HepG2 (cell line): ENCODE data around the gene SLC2A5. TPM values are rescaled to one million over a fixed set of nuclear protein-coding genes. Genes with fewer than 3 reads are reported as not detected.

Source experiments
- ATAC-seq: fragments of 200-7000 bp; cut with Tn5 transposase; 3 replicates; pipeline ENCODE4 v1.9.1; 2020; ENCODE audit warnings: mild to moderate bottlenecking, moderate library complexity
- BruUV-seq: library from RNA; stranded (reverse); fragments of 400-500 nt; replicated peaks from 2 replicates; lab custom pipeline; 2021; lab: Mats Ljungman, UMichigan
- CTCF ChIA-PET: fragments of 300-600 bp; formaldehyde crosslinking; extraction: SDS; loops from one replicate; lab custom pipeline; 2021; ENCODE audit warnings: low total read pairs, inconsistent platforms, low intra/inter-chr PET ratio; lab: Yijun Ruan, JAX
- POLR2A ChIA-PET: fragments of 350-600 bp; sonication (Branson Sonifier 250); formaldehyde crosslinking; loops from one replicate; lab custom pipeline; 2020; ENCODE audit warnings: antibody characterized with exemption, inconsistent platforms; lab: Yijun Ruan, JAX
- DNase-seq: peaks from one replicate; pipeline ENCODE4 v3.0.0-alpha.2; 2015; ENCODE audit warnings: low spot score
- FAIRE-seq: peaks from 3 replicates; lab custom pipeline; 2011; peaks lifted over from hg19 to GRCh38; lab: Jason Lieb, UNC
- H2AFZ ChIP-seq: one replicate; pipeline ENCODE4 v1.6.1; 2011; ENCODE audit warnings: low read length, inconsistent platforms
- H3K27ac ChIP-seq: fragments of 300-600 bp; 3 replicates; pipeline ENCODE4 v1.8.0; 2011; ENCODE audit warnings: mixed run types, mild to moderate bottlenecking, mixed read lengths, low read length, inconsistent platforms; ENCODE audit not compliant: insufficient read depth; ENCODE audit errors: extremely low read length
- H3K27me3 ChIP-seq, 2 experiments: fragments of 200-600 bp in 1 of 2; 2 replicates in 1 of 2; 3 replicates in 1 of 2; pipeline versions ENCODE4 v1.6.0 to v1.8.0; 2011; ENCODE audit warnings: low read length in 2 of 2, mild to moderate bottlenecking in 2 of 2, moderate library complexity in 2 of 2, inconsistent platforms in 1 of 2; ENCODE audit not compliant: insufficient read depth in 2 of 2, control insufficient read depth in 1 of 2
- H3K36me3 ChIP-seq, 2 experiments: fragments of 200-600 bp in 1 of 2; replicated peaks in 1 of 2; 2 replicates in 1 of 2; 3 replicates in 1 of 2; pipeline versions ENCODE4 v1.5.1 to v1.8.0; 2011; ENCODE audit warnings: low read length in 2 of 2, inconsistent platforms in 1 of 2; ENCODE audit not compliant: insufficient read depth in 2 of 2, control insufficient read depth in 1 of 2
- H3K4me1 ChIP-seq: 2 replicates; pipeline ENCODE4 v1.5.1; 2012; ENCODE audit warnings: low read length, inconsistent platforms; ENCODE audit not compliant: insufficient read depth
- H3K4me2 ChIP-seq: 2 replicates; pipeline ENCODE4 v1.6.0; 2011; ENCODE audit warnings: low read depth, low read length, inconsistent platforms
- H3K4me3 ChIP-seq, 3 experiments: fragments of 200-600 bp in 1 of 3; sonication (generic), shearing (Covaris generic) in 1 of 3; replicated peaks in 1 of 3; 2 replicates each; pipeline ENCODE4 v1.5.1; 2011 to 2016; ENCODE audit warnings: low read length in 3 of 3, inconsistent platforms in 2 of 3, low read depth in 2 of 3, mild to moderate bottlenecking in 2 of 3, control low read depth in 1 of 3, mixed read lengths in 1 of 3; ENCODE audit not compliant: insufficient read depth in 1 of 3
- H3K79me2 ChIP-seq: one replicate; pipeline ENCODE4 v1.6.1; 2011; ENCODE audit warnings: low read length, inconsistent platforms; ENCODE audit not compliant: insufficient read depth
- H3K9ac ChIP-seq: 2 replicates; pipeline ENCODE4 v1.6.0; 2011; ENCODE audit warnings: mild to moderate bottlenecking, low read depth, low read length, inconsistent platforms; ENCODE audit not compliant: insufficient read depth
- H3K9me3 ChIP-seq: 2 replicates; pipeline ENCODE4 v1.5.1; 2012; ENCODE audit warnings: mild to moderate bottlenecking, low read length
- H4K20me1 ChIP-seq: 2 replicates; pipeline ENCODE4 v1.6.0; 2011; ENCODE audit warnings: inconsistent platforms, mild to moderate bottlenecking, low read length, moderate library complexity; ENCODE audit not compliant: insufficient read depth
- EEA1 ChIP-seq: sonication (generic); formaldehyde crosslinking; IDR thresholded peaks from 2 replicates; pipeline ENCODE4 v1.5.1; 2020; ENCODE audit warnings: mild to moderate bottlenecking, missing genetic modification reagents, borderline replicate concordance
- PRDM4 ChIP-seq: sonication (generic); formaldehyde crosslinking; IDR thresholded peaks from 2 replicates; pipeline ENCODE4 v1.9.0; 2021; ENCODE audit warnings: missing genetic modification reagents, borderline replicate concordance
- RBAK ChIP-seq: sonication (generic); formaldehyde crosslinking; IDR thresholded peaks from 2 replicates; pipeline ENCODE4 v1.5.1; 2020; ENCODE audit warnings: mild to moderate bottlenecking, missing genetic modification reagents
- RCOR2 ChIP-seq: IDR thresholded peaks from 2 replicates; pipeline ENCODE4 v1.6.1; 2016; ENCODE audit warnings: missing biosample characterization, missing genetic modification reagents
- RORA ChIP-seq: sonication (generic); formaldehyde crosslinking; IDR thresholded peaks from 2 replicates; pipeline ENCODE4 v1.5.0; 2020; ENCODE audit warnings: mild to moderate bottlenecking, missing genetic modification reagents, moderate library complexity
- SALL2 ChIP-seq: sonication (generic); formaldehyde crosslinking; IDR thresholded peaks from 2 replicates; pipeline ENCODE4 v1.8.1; 2023; ENCODE audit warnings: mild to moderate bottlenecking, missing genetic modification reagents, inconsistent platforms
- STAT5B ChIP-seq: sonication (generic); formaldehyde crosslinking; IDR thresholded peaks from 2 replicates; pipeline ENCODE4 v1.4.0; 2020; ENCODE audit warnings: missing genetic modification reagents
- ZNF282 ChIP-seq: fragments of 450-650 bp; IDR thresholded peaks from 2 replicates; pipeline ENCODE4 v1.6.1; 2018; ENCODE audit not compliant: partially characterized antibody
- ZNF329 ChIP-seq: sonication (generic); formaldehyde crosslinking; IDR thresholded peaks from 2 replicates; pipeline ENCODE4 v1.9.0; 2021; ENCODE audit warnings: low read depth, mild to moderate bottlenecking, missing genetic modification reagents
- ZNF441 ChIP-seq: sonication (generic); formaldehyde crosslinking; IDR thresholded peaks from 2 replicates; pipeline ENCODE4 v1.7.0; 2021; ENCODE audit warnings: missing genetic modification reagents, borderline replicate concordance
- ZNF7 ChIP-seq: IDR thresholded peaks from 2 replicates; pipeline ENCODE4 v1.6.1; 2016; ENCODE audit warnings: missing biosample characterization, missing genetic modification reagents
- ZNF724P ChIP-seq: sonication (generic); formaldehyde crosslinking; IDR thresholded peaks from 2 replicates; pipeline ENCODE4 v1.8.0; 2022; ENCODE audit warnings: missing genetic modification reagents, borderline replicate concordance
- ZNF766 ChIP-seq: sonication (generic); formaldehyde crosslinking; IDR thresholded peaks from 2 replicates; pipeline ENCODE4 v1.5.0; 2020; ENCODE audit warnings: missing genetic modification reagents, borderline replicate concordance
- WGBS: methylation state at CpG from one replicate; pipeline ENCODE4 v1.1.6; 2017; ENCODE audit warnings: low lambda C conversion rate; 5-methylcytosine and 5-hydroxymethylcytosine counted together
- in situ Hi-C: cut with HindIII; loops from 2 replicates; pipeline ENCODE4 v1.10.0; 2017; ENCODE audit warnings: low pct_unique_long_range_greater_than_20kb; ENCODE audit not compliant: extremely low pct_ligation_motif_present
- intact Hi-C: fragments of 100-400 bp; cut with micrococcal nuclease; formaldehyde crosslinking; loops from one replicate; pipeline ENCODE4 v1.10.0; 2022; ENCODE audit not compliant: unreplicated experiment
- polyA plus RNA-seq, 8 experiments: library from polyadenylated mRNA; depleted of rRNA in 3 of 8; stranded (reverse) in 7 of 8; unstranded in 1 of 8; fragments of >200 nt; fragmentation: Illumina TruSeq in 4 of 8; extraction: Trizol in 4 of 8; gene quantifications; 2 replicates each; pipeline versions ENCODE4 v1.2.1 to v1.2.3, GENCODE V29; 2011 to 2016; ENCODE audit warnings: low read depth in 4 of 8, missing spikeins in 1 of 8, mixed read lengths in 1 of 8; ENCODE audit not compliant: insufficient read depth in 1 of 8
- total RNA-seq, 5 experiments: library from RNA; depleted of rRNA; stranded (reverse); fragments of >200 nt; fragmentation: Illumina TruSeq; extraction: Trizol; gene quantifications; 2 replicates each; pipeline ENCODE4 v1.2.3, GENCODE V29; 2016; ENCODE audit warnings: low read depth in 1 of 5
- TF ChIP-seq, protein P1 (sequence below): sonication (generic); formaldehyde crosslinking; IDR thresholded peaks from 2 replicates; pipeline ENCODE4 v1.5.0; 2020; ENCODE audit warnings: missing genetic modification reagents, mild to moderate bottlenecking, borderline replicate concordance
- TF ChIP-seq, protein P2 (sequence below): sonication (generic); formaldehyde crosslinking; IDR thresholded peaks from 2 replicates; pipeline ENCODE4 v1.5.0; 2020; ENCODE audit warnings: mild to moderate bottlenecking, missing genetic modification reagents, moderate library complexity

Gene SLC2A5
- total and polyA plus RNA-seq, 2 of the 13 experiments (the other 11 are each of a cell fraction or from before 2014, with no cell fraction given), result 0.04 to 0.54 TPM

- H3K36me3 ChIP-seq, result no peaks in the 10 kb centered on the region
- ATAC-seq (no peak), DNase-seq (no peak), FAIRE-seq (no peak)
- peaks cover 0 to 7% of the 10 kb centered on the region in 2 experiments; a peak in 2 of 5 replicates for H3K27me3 ChIP-seq
- ChIA-PET POLR2A (no interaction called here), CTCF (no interaction called here)
- no peak for TF ChIP-seq RCOR2 (CRISPR knock-in tag)
- no peak for TF ChIP-seq EEA1 (CRISPR knock-in tag)
- no peak for TF ChIP-seq ZNF282
- TF ChIP-seq ZNF724P (CRISPR knock-in tag), result no peak
- TF ChIP-seq RORA, result no peak
- TF ChIP-seq ZNF329 (CRISPR knock-in tag), result no peak
- no peak for TF ChIP-seq ZNF7 (CRISPR knock-in tag)
- no peak for TF ChIP-seq ZNF766 (CRISPR knock-in tag)
- TF ChIP-seq, protein P1, sequence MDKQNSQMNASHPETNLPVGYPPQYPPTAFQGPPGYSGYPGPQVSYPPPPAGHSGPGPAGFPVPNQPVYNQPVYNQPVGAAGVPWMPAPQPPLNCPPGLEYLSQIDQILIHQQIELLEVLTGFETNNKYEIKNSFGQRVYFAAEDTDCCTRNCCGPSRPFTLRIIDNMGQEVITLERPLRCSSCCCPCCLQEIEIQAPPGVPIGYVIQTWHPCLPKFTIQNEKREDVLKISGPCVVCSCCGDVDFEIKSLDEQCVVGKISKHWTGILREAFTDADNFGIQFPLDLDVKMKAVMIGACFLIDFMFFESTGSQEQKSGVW, result no peak
- no peak for TF ChIP-seq RBAK (CRISPR knock-in tag)
- no peak for TF ChIP-seq SALL2 (CRISPR knock-in tag)
- TF ChIP-seq, protein P2, sequence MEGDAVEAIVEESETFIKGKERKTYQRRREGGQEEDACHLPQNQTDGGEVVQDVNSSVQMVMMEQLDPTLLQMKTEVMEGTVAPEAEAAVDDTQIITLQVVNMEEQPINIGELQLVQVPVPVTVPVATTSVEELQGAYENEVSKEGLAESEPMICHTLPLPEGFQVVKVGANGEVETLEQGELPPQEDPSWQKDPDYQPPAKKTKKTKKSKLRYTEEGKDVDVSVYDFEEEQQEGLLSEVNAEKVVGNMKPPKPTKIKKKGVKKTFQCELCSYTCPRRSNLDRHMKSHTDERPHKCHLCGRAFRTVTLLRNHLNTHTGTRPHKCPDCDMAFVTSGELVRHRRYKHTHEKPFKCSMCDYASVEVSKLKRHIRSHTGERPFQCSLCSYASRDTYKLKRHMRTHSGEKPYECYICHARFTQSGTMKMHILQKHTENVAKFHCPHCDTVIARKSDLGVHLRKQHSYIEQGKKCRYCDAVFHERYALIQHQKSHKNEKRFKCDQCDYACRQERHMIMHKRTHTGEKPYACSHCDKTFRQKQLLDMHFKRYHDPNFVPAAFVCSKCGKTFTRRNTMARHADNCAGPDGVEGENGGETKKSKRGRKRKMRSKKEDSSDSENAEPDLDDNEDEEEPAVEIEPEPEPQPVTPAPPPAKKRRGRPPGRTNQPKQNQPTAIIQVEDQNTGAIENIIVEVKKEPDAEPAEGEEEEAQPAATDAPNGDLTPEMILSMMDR (CRISPR knock-in tag), result no peak
- TF ChIP-seq STAT5B (CRISPR knock-in tag), result no peak
- TF ChIP-seq PRDM4 (CRISPR knock-in tag), result no peak
- TF ChIP-seq ZNF441 (CRISPR knock-in tag), result no peak
- BruUV-seq, result no TSS peak
- WGBS, result 38% methylated on average over 7 of the region's 7 CpGs
- no peak overlapping the region for H3K4me2 ChIP-seq
- no peaks in the 10 kb centered on the region for H3K9me3 ChIP-seq
- no peak overlapping the region for H3K4me3 ChIP-seq
- H3K9ac ChIP-seq, result no peak overlapping the region
- H2AFZ ChIP-seq, result no peak overlapping the region
- H3K4me1 ChIP-seq, result no peaks in the 10 kb centered on the region
- no peak overlapping the region for H3K27ac ChIP-seq
- in situ Hi-C loops (no loop called here), intact Hi-C loops (no loop called here)
- no peaks in the 10 kb centered on the region for H4K20me1 ChIP-seq
- H3K79me2 ChIP-seq, result no peaks in the 10 kb centered on the region
Observed at GRCh38 chr1:9045861-9046510, 23.4 kb downstream of the SLC2A5 start.
